GM13977 (cell line): Measurements from ENCODE around the gene ATP8A2.

Experiments
- DNase-seq: peaks from one replicate; pipeline ENCODE4 v3.0.0; 2012; ENCODE audit warnings: low spot score
- in situ Hi-C: fragments of 300-500 bp; cut with MboI; formaldehyde crosslinking; loops from one replicate; pipeline ENCODE4 v1.12.0; 2022; ENCODE audit warnings: low sequenced_read_pairs, low pct_unique_long_range_greater_than_20kb, mixed read lengths, inconsistent platforms; ENCODE audit not compliant: unreplicated experiment
- TF ChIP-seq, protein P1 (sequence below): IDR thresholded peaks from 2 replicates; pipeline ENCODE4 v1.5.1; 2012; ENCODE audit warnings: mild to moderate bottlenecking, control low read depth; ENCODE audit not compliant: insufficient read depth; ENCODE audit errors: extremely low read depth, missing control alignments

ATP8A2 gene

DNA sequence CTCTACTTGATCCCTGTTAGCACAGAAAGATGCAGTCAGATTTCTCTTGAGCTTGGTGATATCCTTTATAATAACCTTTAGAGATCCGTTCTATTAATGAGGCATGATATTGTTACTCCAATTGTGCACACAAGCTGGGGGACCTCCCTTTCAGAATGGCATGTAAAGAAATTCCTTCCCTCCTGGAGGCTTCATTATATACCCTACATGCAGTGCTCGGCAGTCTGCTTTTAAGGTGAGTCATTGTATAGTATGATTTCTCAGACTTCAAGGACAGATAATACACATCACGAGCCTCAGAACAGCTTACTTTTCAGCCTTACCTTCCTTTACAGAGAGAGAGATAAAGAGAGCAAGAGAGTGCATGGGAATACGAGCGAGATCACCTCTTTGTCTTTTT, 261.3 kb downstream of the ATP8A2 start:
- no peak for DNase-seq
- TF ChIP-seq, protein P1, sequence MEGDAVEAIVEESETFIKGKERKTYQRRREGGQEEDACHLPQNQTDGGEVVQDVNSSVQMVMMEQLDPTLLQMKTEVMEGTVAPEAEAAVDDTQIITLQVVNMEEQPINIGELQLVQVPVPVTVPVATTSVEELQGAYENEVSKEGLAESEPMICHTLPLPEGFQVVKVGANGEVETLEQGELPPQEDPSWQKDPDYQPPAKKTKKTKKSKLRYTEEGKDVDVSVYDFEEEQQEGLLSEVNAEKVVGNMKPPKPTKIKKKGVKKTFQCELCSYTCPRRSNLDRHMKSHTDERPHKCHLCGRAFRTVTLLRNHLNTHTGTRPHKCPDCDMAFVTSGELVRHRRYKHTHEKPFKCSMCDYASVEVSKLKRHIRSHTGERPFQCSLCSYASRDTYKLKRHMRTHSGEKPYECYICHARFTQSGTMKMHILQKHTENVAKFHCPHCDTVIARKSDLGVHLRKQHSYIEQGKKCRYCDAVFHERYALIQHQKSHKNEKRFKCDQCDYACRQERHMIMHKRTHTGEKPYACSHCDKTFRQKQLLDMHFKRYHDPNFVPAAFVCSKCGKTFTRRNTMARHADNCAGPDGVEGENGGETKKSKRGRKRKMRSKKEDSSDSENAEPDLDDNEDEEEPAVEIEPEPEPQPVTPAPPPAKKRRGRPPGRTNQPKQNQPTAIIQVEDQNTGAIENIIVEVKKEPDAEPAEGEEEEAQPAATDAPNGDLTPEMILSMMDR = no peak
- in situ Hi-C loops = no loop called here

DNA sequence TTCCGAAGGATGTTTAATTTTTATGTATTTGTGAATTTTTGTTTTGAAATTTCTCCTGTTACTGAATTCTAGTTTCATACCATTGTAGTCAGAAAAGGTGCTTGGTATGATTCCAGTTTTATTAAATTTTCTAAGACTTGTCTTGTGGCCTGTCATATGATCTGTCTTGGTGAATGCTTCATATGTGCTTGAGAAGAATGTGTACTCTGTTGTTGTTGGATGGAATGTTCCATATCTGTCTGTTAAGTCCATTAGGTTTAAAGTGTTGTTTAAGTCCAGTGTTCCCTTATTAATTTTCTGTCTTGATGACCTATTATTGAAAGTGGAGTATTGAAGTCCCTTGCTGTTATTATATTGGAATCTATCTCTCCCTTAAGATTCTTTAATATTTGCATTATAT, 273.9 kb downstream of the ATP8A2 start:
- in situ Hi-C loops = no loop called here
- TF ChIP-seq, protein P1 = no peak
- DNase-seq = no peak

DNA sequence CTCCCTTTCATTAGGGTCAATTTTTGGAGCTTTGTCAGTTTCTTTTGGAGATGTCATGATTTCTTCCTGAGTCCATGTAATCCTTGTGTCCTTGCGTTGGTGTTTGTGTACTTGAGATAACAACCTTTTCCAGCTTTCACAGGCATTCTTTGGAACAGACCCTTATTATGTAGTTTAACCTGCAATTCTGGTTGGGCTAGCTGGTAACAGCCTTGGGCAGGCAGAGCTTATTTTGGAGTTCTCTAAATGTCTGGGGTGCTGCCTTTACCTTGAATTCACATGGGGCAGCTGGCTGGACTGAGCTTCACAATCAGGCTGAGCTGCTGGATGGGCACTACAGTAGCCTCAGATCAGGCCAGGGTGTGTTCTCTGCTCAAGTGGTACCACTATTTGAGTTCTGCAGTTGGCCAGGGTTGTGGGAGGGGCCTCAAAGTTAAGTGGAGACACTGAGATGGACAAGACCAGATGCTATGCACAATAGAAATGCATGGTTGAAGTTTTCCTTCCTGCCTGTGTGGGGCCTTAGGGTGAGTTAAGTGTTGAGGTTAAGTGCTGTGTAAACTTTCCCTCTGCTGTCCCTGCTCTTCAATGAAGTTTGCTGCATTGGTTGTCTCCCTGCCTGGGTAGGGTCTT, 277.3 kb downstream of the ATP8A2 start:
- DNase-seq = no peak
- in situ Hi-C loops = no loop called here
- TF ChIP-seq, protein P1 = no peak

DNA sequence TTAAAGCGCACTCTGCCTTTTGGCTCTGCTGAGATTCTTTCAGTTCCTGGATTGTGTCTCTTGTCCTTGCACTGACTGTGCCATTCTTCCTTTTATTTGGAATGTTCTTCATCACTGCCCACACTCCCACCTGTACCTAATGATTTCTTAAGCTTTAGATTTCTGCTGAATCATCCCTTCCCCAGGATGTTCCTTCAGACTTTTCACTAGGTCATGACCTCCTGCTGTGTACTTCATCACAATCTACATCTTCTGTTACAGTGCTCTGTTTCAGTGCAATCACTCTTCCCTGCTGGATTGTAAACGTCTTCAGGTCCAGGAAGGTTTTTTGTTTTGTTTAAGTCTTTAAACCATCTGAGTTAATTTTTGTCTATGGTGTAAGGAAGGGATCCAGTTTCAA, 281.0 kb downstream of the ATP8A2 start:
- in situ Hi-C loops = no loop called here
- TF ChIP-seq, protein P1 = no peak
- no peak for DNase-seq

DNA sequence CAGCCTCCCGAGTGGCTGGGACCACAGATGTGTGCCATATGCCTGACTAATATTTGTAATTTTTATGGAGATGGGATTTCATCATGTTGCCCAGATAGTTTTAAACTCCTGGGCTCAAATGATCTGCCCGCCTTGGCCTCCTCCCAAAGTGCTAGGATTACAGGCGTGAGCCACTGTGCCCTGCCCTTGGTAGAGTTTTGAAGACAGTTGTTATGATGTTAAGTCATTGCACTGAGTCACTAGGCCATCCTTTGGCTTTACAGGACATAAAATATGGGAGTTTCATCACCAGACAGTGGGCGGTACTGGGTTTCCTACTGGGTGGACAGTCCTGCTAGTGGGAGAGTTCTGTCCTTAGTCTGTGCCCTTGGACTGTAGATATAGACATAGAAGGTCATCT, 282.5 kb downstream of the ATP8A2 start:
- in situ Hi-C loops = no loop called here
- TF ChIP-seq, protein P1 = no peak
- no peak for DNase-seq

DNA sequence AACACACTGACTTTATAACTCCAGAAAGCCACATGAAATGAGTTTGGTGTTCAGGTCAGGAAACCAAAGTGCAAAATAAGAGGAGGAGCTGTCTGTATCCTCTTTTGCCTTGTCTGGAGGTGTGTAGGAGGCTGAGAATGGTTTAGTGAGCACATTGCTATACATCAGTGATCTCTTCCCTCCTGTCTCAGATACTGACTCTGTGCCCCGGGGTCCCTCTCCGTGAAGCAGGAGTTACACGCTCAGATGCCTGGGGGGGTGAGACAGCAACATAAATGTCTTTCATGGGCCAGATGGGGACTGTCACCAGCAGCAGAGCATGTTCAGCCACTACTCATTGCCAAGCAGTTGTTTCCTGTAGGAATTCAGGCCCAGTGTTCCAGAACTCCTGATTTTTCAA, 285.4 kb downstream of the ATP8A2 start:
- TF ChIP-seq, protein P1 = no peak
- in situ Hi-C loops = no loop called here
- DNase-seq = no peak

DNA sequence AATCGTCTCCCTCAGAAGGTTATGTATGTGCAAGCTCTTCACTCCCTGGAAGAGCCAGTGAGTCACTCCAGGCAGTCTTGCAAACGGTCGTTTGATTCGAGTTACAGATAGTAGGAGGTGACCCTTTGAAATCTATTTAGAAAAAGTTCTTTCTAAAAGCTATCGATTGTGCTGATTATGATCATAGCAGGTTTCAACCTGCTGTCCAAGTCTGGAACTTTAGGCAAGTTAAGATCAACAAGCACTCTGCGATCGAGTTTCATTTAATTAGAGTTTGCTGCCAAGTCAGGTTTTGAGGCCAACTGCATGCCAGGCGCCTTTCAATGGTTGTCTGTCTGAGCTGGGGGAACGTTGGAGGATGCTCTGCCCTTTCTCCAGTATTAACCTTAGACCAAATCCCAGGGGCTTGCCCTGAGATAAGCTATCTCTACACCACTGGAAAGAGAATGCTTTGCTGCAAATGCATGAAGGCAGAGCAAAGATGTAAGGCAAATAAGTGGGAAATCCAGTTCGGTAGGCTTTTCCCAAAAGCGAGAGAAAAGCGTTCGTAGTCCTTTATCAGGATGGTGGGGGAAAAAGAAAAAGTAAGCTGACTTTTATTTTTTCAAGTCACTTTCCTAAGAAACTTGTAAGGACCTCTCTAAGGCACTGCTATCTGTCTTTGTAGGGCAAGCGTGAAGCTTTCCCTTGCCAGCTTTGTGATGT, 287.5 kb downstream of the ATP8A2 start:
- TF ChIP-seq, protein P1 = no peak
- no peak for DNase-seq
- in situ Hi-C loops = no loop called here
